Measurements from ENCODE around the gene CCDC85B. TPM values are rescaled to one million over a fixed set of nuclear protein-coding genes. Genes with fewer than 3 reads are reported as not detected.
A peak's percentile ranks its signal among the peaks of the same experiment; 100 is the strongest.

Gene CCDC85B
- total and polyA plus RNA-seq, 2 of the 13 experiments (the other 11 are each of a cell fraction or from before 2014, with no cell fraction given) = 8.2 to 19.5 TPM

GRCh38 chr11:65884716-65885092 lies 5.8 kb upstream of the CCDC85B start (continued):
- TF ChIP-seq ZNF512 (CRISPR knock-in tag; IDR thresholded peaks at IDR 0.05) = no peak
- TF ChIP-seq ZNF414 (CRISPR knock-in tag; IDR thresholded peaks at IDR 0.05) = no peak
- no peak for TF ChIP-seq ZNF775 (CRISPR knock-in tag; IDR thresholded peaks at IDR 0.05; ENCODE audit: borderline replicate concordance)
- TF ChIP-seq NFE2 (CRISPR knock-in tag; IDR thresholded peaks at IDR 0.05) = no peak
- TF ChIP-seq HDAC2 (CRISPR knock-in tag; IDR thresholded peaks at IDR 0.05) = 0 out of 2 replicates have a peak, but pooled peaks have one; percentile 28
- peak; percentile 66; the same call in 1 of the 2 replicates for TF ChIP-seq HNF1B (CRISPR knock-in tag; IDR thresholded peaks at IDR 0.05)
- TF ChIP-seq FOXO1 (CRISPR knock-in tag; IDR thresholded peaks at IDR 0.05) = peak; percentile 81
- TF ChIP-seq MXI1 (IDR thresholded peaks at IDR 0.05; ENCODE audit: borderline replicate concordance, low read depth, low read length) = peak; percentile 46; the same call in 1 of the 3 replicates
- peak; percentile 61; the same call in 1 of the 2 replicates for TF ChIP-seq IRF2 (CRISPR knock-in tag; IDR thresholded peaks at IDR 0.05)
- no peak for TF ChIP-seq BRF2 (CRISPR knock-in tag; IDR thresholded peaks at IDR 0.05)
- peak; percentile 63; the same call in 1 of the 2 replicates for TF ChIP-seq CBX5 (CRISPR knock-in tag; IDR thresholded peaks at IDR 0.05; ENCODE audit: borderline replicate concordance)
- TF ChIP-seq ZNF563 (CRISPR knock-in tag; IDR thresholded peaks at IDR 0.05) = no peak
- TF ChIP-seq SOX13 (IDR thresholded peaks at IDR 0.05) = no peak
- TF ChIP-seq SOX13 (CRISPR knock-in tag; conservative IDR thresholded peaks at IDR 0.05 in 1 of 2, IDR thresholded peaks at IDR 0.05 in 1 of 2) = no peak
- TF ChIP-seq NR2F1 (CRISPR knock-in tag; IDR thresholded peaks at IDR 0.05) = peak in 1 of 2 experiments; percentile 30; a peak in 1 of 4 replicates
- TF ChIP-seq GMEB2 (CRISPR knock-in tag; IDR thresholded peaks at IDR 0.05; ENCODE audit: low read depth) = no peak
- no peak; the same call in 1 of the 2 replicates for TF ChIP-seq ZNF766 (CRISPR knock-in tag; IDR thresholded peaks at IDR 0.05; ENCODE audit: borderline replicate concordance)
- no peak for TF ChIP-seq ZNF777 (CRISPR knock-in tag; IDR thresholded peaks at IDR 0.05)
- TF ChIP-seq ZNF773 (CRISPR knock-in tag; IDR thresholded peaks at IDR 0.05; ENCODE audit: borderline replicate concordance) = no peak
- TF ChIP-seq CBX1 (IDR thresholded peaks at IDR 0.05; ENCODE audit: low read depth) = no peak
- TF ChIP-seq ZNF296 (CRISPR knock-in tag; conservative IDR thresholded peaks at IDR 0.05) = no peak
- TF ChIP-seq CREM (IDR thresholded peaks at IDR 0.05) = no peak
- no peak for TF ChIP-seq CREM (CRISPR knock-in tag; IDR thresholded peaks at IDR 0.05)
- TF ChIP-seq ZFP1 (CRISPR knock-in tag; IDR thresholded peaks at IDR 0.05) = no peak
- TF ChIP-seq KLF15 (CRISPR knock-in tag; IDR thresholded peaks at IDR 0.05; ENCODE audit: borderline replicate concordance) = no peak
- peak; percentile 88 for TF ChIP-seq XRCC5 (optimal IDR thresholded peaks at IDR 0.05; ENCODE audit: low read length)

Measured in HepG2 (cell line).